Hepatocyte (in vitro differentiated cells): Measurements from ENCODE around the gene ASAP2.

ENCODE experiments used
- CTCF ChIP-seq: fragments of 200-600 bp; sonication (generic); IDR thresholded peaks from 2 replicates; pipeline ENCODE4 v1.5.1; 2016; ENCODE audit warnings: antibody characterized with exemption, mild to moderate bottlenecking; ENCODE audit not compliant: poor library complexity
- EZH2 ChIP-seq: fragments of 200-600 bp; sonication (generic); IDR thresholded peaks from 2 replicates; pipeline ENCODE4 v1.6.1; 2016; ENCODE audit warnings: antibody characterized with exemption, mild to moderate bottlenecking, borderline replicate concordance
- EZH2phosphoT487 ChIP-seq: fragments of 200-600 bp; sonication (generic); IDR thresholded peaks from one replicate; pipeline ENCODE4 v1.6.1; 2018; ENCODE audit warnings: antibody characterized with exemption, mild to moderate bottlenecking, low read depth, moderate library complexity; ENCODE audit not compliant: unreplicated experiment, severe bottlenecking

GRCh38 chr2:9273486-9274130 lies 67.0 kb downstream of the ASAP2 start:
- no peak for TF ChIP-seq CTCF
- TF ChIP-seq EZH2 = no peak
- no peak for TF ChIP-seq EZH2phosphoT487
